Measurements from ENCODE around the gene DBN1. TPM values are rescaled to one million over a fixed set of nuclear protein-coding genes. Genes with fewer than 3 reads are reported as not detected.

The DBN1 gene
- total and polyA plus RNA-seq, 9 of the 15 experiments (the other 6 are each of a cell fraction or from before 2014, with no cell fraction given) = 0.25 to 87.2 (median 27.9) TPM

DNA sequence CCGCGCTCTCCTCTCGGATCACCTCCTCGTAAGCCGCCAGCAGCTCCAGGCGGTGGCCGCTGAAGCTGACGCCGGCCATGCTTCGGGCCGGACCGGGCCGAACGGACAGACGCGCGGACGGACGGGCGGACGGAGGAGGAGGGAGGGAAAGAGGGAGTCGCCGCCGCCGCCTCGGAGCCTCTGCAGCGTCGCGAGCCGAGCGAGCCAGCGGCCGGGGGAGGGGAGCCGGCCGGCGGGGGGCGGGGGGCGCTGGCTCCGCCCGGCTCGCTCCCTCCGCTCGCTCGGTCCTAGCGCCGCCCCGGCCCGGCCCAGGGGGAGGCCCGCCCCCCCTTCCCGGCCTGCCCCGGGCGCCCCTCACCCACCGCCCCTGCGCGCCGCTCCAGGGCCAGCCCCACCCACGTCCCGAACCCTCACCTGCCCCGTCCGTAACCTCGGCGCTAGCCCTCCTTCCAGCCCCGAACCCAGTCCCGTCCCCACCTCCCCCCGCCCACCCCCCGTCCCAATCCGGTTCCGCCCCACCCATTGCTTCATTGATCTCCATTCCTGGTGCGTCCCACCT is at the start of gene DBN1 (continued):
- TF ChIP-seq, protein P1, sequence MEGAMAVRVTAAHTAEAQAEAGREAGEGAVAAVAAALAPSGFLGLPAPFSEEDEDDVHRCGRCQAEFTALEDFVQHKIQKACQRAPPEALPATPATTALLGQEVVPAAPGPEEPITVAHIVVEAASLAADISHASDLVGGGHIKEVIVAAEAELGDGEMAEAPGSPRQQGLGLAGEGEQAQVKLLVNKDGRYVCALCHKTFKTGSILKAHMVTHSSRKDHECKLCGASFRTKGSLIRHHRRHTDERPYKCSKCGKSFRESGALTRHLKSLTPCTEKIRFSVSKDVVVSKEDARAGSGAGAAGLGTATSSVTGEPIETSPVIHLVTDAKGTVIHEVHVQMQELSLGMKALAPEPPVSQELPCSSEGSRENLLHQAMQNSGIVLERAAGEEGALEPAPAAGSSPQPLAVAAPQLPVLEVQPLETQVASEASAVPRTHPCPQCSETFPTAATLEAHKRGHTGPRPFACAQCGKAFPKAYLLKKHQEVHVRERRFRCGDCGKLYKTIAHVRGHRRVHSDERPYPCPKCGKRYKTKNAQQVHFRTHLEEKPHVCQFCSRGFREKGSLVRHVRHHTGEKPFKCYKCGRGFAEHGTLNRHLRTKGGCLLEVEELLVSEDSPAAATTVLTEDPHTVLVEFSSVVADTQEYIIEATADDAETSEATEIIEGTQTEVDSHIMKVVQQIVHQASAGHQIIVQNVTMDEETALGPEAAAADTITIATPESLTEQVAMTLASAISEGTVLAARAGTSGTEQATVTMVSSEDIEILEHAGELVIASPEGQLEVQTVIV (CRISPR knock-in tag; IDR thresholded peaks at IDR 0.05; ENCODE audit: borderline replicate concordance) = no peak
- TF ChIP-seq ZNF41 (CRISPR knock-in tag; conservative IDR thresholded peaks at IDR 0.05) (no peak), RBM17 (IDR thresholded peaks at IDR 0.05; ENCODE audit: borderline replicate concordance, low read depth, low read length) (no peak), ZNF699 (CRISPR knock-in tag; IDR thresholded peaks at IDR 0.05; ENCODE audit: insufficient replicate concordance) (no peak), XRCC4 (IDR thresholded peaks at IDR 0.05; ENCODE audit: extremely low read depth, insufficient read depth, insufficient read length) (no peak), ELK1 (CRISPR knock-in tag; IDR thresholded peaks at IDR 0.05) (no peak), RBFOX2 (IDR thresholded peaks at IDR 0.05; ENCODE audit: low read depth, low read length) (peak; percentile 61), CAMTA2 (CRISPR knock-in tag; conservative IDR thresholded peaks at IDR 0.05) (no peak), HDAC8 (tag; IDR thresholded peaks at IDR 0.05) (no peak), FOS (IDR thresholded peaks at IDR 0.05; ENCODE audit: extremely low read depth, insufficient read length) (no peak), USF1 (CRISPR knock-in tag; IDR thresholded peaks at IDR 0.05) (no peak), MEF2A (IDR thresholded peaks at IDR 0.05; ENCODE audit: control insufficient read depth, low read depth, low read length) (no peak), FIP1L1 (IDR thresholded peaks at IDR 0.05; ENCODE audit: low read depth, low read length, poor library complexity, severe bottlenecking) (no peak), CXXC5 (CRISPR knock-in tag; IDR thresholded peaks at IDR 0.05) (no peak), ZNF274 (IDR thresholded peaks at IDR 0.05; ENCODE audit: borderline replicate concordance, low read depth, low read length) (no peak), BCOR (IDR thresholded peaks at IDR 0.05) (no peak), NR2C1 (IDR thresholded peaks at IDR 0.05) (no peak), NR2C1 (tag; IDR thresholded peaks at IDR 0.05) (no peak), HNRNPK (IDR thresholded peaks at IDR 0.05; ENCODE audit: low read depth, low read length, poor library complexity, severe bottlenecking) (peak; percentile 40), KDM2B (CRISPR knock-in tag; IDR thresholded peaks at IDR 0.05) (no peak), SRSF1 (IDR thresholded peaks at IDR 0.05; ENCODE audit: low read depth, low read length) (no peak)
- TF ChIP-seq, protein P2, sequence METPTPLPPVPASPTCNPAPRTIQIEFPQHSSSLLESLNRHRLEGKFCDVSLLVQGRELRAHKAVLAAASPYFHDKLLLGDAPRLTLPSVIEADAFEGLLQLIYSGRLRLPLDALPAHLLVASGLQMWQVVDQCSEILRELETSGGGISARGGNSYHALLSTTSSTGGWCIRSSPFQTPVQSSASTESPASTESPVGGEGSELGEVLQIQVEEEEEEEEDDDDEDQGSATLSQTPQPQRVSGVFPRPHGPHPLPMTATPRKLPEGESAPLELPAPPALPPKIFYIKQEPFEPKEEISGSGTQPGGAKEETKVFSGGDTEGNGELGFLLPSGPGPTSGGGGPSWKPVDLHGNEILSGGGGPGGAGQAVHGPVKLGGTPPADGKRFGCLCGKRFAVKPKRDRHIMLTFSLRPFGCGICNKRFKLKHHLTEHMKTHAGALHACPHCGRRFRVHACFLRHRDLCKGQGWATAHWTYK (CRISPR knock-in tag; IDR thresholded peaks at IDR 0.05) = no peak
- TF ChIP-seq, protein P3, sequence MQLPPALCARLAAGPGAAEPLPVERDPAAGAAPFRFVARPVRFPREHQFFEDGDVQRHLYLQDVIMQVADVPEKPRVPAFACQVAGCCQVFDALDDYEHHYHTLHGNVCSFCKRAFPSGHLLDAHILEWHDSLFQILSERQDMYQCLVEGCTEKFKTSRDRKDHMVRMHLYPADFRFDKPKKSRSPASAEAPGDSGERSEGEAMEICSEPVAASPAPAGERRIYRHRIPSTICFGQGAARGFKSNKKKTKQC (CRISPR knock-in tag; IDR thresholded peaks at IDR 0.05) = no peak

Data from K562 (cell line).